Measurements from ENCODE around the gene FAM50A.
"Not testable (repeated sequence)": the region's sequence is repeated elsewhere in the genome, so short reads cannot be mapped to it uniquely, and the experiment has no call there.

FAM50A gene

DNA sequence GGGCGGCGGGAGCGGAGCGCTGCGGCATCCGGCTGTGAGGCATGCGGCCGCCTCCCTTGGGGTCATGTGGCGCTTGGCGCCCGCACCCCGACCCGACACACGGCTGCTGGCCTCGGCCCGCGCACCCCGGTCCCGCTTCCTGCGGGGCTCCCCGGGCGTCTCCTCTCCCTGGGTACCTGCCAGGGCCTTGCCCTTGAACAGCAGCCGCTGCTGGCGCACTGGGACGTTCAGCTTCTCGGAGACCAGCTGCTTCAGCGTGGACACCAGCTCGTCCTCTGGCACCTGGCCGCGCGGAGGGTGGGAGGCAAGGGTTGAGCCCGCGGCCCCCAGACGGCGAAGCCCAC lies 42.1 kb downstream of the FAM50A start:
- DNase-seq = no peak

DNA sequence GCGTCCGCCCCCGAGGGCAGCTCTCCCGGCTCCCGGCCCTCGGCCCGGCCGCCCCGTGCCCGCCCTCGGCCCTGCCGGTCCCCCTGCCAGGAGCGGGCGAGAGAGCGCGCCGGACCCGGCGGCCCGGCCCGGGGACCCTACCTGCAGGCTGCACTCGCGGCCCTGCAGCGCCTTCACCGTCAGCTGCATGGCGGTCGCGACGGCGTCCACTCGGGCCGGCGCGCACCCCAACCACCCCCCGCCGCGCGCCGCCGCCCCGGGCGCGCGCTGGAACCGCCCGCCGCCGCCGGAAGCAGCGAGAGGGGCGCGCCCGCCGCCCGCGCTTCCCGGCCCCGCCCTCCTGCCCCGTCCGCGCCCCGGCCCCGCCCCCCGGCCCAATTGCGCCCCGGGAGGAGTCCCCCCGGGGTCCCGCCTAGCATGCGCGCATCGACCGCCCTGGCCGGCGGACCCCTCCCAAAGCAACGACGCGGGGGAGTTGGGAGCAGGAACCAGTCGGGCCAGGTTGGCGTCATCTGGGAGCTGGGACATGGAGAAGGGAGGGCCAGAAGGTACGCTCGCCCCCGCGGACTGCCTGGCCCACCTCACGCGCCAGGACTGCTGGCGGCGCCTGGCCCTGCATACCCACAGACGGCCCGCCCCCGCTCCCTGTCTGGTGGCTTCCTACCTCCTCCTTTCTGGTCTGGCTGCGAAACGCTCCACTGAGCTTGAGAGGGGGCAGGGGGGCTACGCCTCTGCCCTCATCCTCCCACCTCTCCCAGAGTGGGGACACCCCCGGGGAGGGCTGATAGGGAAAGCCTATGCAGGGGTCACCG lies 42.7 kb downstream of the FAM50A start, which contains the start of gene UBL4A:
Gene UBL4A, minus strand, starts transcription at position 220 of the 812 bp plus-strand sequence. Its CDS starts 31 bp downstream, at position 189.
- peak; percentile 38 for DNase-seq

DNA sequence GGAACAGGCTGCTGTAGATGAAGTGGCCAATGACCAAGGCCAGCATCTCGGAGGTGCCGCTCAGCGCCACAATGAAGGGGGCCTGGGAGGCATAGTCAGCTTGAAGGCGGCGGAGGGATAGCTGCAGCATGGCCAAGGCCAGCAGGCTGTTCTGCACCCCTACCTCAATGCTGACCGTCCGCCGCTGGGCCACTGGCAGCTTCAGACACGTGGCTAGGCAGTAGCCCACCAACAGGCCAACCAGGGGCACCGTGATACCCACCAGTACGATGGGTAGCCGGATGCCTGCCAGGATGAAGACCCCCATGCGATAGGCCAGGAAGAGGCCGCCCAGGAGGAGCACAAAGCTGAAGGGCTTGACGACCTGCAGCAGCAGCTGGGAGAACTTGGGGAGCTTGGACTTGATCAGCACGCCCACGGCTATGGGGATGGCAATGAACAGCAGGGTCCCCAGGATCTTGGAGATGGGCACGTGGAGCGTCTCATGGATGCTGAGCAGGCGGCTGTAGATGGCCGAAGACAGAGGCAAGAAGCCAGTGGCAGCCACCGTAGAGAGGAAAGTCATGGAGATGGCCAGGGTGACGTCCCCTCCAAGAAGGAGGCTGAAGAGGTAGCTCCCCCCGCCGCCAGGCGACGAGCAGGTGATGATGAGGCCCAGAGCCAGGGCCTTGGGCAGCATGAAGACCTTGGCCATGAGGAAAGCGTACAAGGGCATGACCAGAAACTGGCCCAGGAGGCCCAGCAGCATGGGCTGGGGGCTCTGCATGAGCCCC lies 43.8 kb downstream of the FAM50A start:
- DNase-seq = no peak

- DNase-seq = no peak
Observed at GRCh38 chrX:154488336-154489075, 44.6 kb downstream of the FAM50A start.

DNA sequence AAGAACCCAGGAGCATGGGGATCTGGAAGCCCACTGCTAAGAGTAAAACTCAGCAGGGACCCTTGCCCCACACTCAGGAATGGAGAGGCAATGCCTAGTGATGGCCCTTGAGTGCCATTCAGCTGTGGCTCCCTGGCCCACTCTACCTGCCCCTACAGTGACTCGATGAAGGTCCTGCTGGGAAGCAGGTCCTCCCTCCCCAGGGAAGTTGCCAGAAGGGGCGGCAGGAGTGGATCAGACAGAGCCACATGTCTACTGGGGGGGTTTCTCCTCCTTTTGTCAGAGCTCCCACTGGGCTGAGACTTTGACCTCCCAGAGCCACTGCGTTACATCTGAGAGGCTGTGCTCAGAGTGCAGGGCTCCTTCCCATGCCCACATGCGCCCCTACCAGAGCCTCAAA lies 45.2 kb downstream of the FAM50A start:
- no peak for DNase-seq

- DNase-seq = peak; percentile 37
Observed at GRCh38 chrX:154490021-154490413, 46.1 kb downstream of the FAM50A start.

DNA sequence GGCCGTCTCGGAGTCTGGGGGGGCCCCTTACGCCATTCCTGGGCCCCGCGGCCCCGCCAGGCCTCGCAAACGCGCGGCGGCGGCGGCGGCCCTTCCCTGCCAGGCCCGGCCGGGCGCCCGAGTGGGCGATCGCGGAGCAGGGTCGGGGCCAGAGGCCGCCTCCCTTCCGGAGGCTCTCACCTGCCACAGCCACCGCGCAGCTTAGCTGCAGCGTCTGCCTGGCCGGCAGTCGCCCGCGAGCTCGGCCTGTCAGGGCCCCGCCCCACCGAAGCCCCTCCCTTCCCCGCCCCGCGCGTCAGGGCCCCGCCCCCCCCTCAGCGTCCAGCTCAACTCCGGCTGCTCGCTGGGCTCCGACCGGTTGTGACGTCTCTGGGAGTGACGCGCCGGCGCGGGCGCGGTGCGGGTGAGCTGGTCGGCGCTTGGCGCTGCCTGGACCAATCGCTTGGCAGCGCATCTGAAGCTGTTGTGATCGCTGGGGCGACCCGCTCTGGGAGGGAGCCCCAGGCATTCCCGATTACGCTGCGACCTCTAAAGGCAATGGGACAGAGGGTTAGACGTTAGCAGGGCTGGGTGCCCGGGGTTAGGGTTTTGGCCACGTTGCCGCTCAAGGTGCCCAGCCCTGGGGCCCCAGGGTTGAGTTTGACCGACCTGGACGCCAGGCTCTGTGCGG lies 46.6 kb downstream of the FAM50A start, which contains the start of gene SLC10A3:
Gene SLC10A3, minus strand, starts transcription at position 216 of the 670 bp plus-strand sequence. CDS start 1,689 bp downstream, outside the sequence.
- peak; percentile 90 for DNase-seq

GRCh38 chrX:154494715-154495114 lies 50.8 kb downstream of the FAM50A start:
- DNase-seq = no peak

DNA sequence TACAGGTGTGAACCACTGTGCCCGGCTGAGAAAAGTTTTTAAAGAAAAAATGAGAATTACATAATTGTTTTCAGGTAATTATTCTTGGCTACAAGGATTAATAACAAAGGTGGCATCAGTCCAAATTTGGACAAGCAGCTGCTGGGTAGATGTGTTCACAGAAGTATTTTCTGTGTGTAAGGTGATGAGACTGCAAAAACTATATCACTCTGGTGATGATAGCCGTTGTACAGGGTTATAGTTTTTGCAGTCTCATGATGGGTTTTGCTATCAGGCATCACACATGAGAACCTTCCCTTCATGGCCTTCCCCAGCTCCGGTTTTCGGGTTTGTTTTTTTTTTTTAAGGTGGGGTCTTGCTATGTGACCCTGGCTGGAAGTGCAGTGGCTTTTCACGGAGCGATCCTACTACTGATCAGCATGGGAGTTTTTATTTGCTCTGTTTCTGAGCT lies 51.6 kb downstream of the FAM50A start:
- no peak for DNase-seq

DNA sequence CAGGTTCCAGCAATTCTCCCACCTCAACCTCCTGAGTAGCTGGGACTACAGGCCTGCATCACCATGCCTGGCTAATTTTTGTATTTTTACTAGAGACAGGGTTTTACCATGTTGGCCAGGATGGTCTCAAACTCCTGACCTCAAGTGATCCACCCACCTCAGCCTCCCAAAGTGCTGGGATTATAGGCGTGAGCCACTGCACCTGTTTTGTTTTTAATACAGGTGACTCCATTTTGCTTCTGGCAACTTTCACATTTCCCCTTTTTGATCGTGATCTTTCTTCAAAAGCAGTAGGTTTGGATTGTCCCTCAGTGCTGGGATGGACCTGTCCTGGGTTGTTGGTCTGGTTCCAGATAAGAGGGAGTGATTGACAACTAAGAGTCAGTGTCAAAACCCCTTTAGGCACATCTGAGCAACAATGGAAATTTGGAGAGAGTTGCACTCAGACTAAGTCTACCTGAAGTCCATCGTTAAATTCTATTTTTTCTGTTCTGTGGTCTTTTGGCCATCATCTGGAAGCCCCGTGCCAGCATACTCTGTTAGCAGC lies 52.7 kb downstream of the FAM50A start:
- DNase-seq = not testable (repeated sequence)

Data from HCEC 1CT (cell line).